SJSA1 (cell line): ENCODE data around the gene SLC12A3. TPM values are rescaled to one million over a fixed set of nuclear protein-coding genes. Genes with fewer than 3 reads are reported as not detected.
"Not testable (repeated sequence)": the region's sequence is repeated elsewhere in the genome, so short reads cannot be mapped to it uniquely, and the experiment has no call there.

Experiments
- DNase-seq, 2 experiments: peaks; one replicate each; pipeline ENCODE4 v3.0.0-alpha.2; 2015 to 2020; ENCODE audit warnings: low spot score in 2 of 2, low read depth in 1 of 2
- H3K27ac ChIP-seq: fragments of 250-450 bp; sonication (Bioruptor Pico); 2 replicates; pipeline ENCODE4 v1.5.1; 2020; ENCODE audit warnings: mild to moderate bottlenecking, moderate library complexity
- H3K27me3 ChIP-seq: fragments of 250-450 bp; sonication (Bioruptor Pico); replicated peaks from 2 replicates; pipeline ENCODE4 v1.5.1; 2020; ENCODE audit warnings: mild to moderate bottlenecking, moderate library complexity
- H3K36me3 ChIP-seq: fragments of 250-450 bp; sonication (Bioruptor Pico); 2 replicates; pipeline ENCODE4 v1.5.1; 2020; ENCODE audit warnings: mild to moderate bottlenecking
- H3K4me1 ChIP-seq: fragments of 250-450 bp; sonication (Bioruptor Pico); replicated peaks from 2 replicates; pipeline ENCODE4 v1.6.1; 2021; ENCODE audit warnings: mild to moderate bottlenecking
- H3K4me3 ChIP-seq: fragments of 250-450 bp; sonication (Bioruptor Pico); 2 replicates; pipeline ENCODE4 v1.5.1; 2020; ENCODE audit warnings: mild to moderate bottlenecking
- H3K9me3 ChIP-seq: fragments of 250-450 bp; sonication (Bioruptor Pico); replicated peaks from 2 replicates; pipeline ENCODE4 v1.5.1; 2020; ENCODE audit warnings: mild to moderate bottlenecking
- total RNA-seq: library from RNA; depleted of rRNA; stranded (reverse); fragments of >200 nt; shearing (Covaris generic); gene quantifications from 2 replicates; pipeline ENCODE4 v1.2.3, GENCODE V29; 2014

SLC12A3 gene
- total RNA-seq, 1 experiment from 2014 or later, result not detected

GRCh38 chr16:56882077-56882800 lies 17.2 kb downstream of the SLC12A3 start:
- H3K27me3 ChIP-seq, result no peaks in the 10 kb centered on the region
- no peak overlapping the region for H3K27ac ChIP-seq
- no peak overlapping the region for H3K4me3 ChIP-seq
- H3K9me3 ChIP-seq, result no peaks in the 10 kb centered on the region
- no peaks in the 10 kb centered on the region for H3K4me1 ChIP-seq
- DNase-seq, result no peak
- H3K36me3 ChIP-seq, result no peaks in the 10 kb centered on the region

- DNase-seq, result no peak
- H3K4me1 ChIP-seq, result no peaks in the 10 kb centered on the region
- H3K27ac ChIP-seq, result no peak overlapping the region
- no peaks in the 10 kb centered on the region for H3K27me3 ChIP-seq
- H3K36me3 ChIP-seq, result no peaks in the 10 kb centered on the region
- H3K4me3 ChIP-seq, result no peak overlapping the region
- H3K9me3 ChIP-seq, result no peaks in the 10 kb centered on the region
These were observed 18.6 kb downstream of the SLC12A3 start for GRCh38 chr16:56883586-56883985.

- no peaks in the 10 kb centered on the region for H3K9me3 ChIP-seq
- no peaks in the 10 kb centered on the region for H3K27me3 ChIP-seq
- no peaks in the 10 kb centered on the region for H3K36me3 ChIP-seq
- H3K4me1 ChIP-seq, result no peaks in the 10 kb centered on the region
- H3K4me3 ChIP-seq, result no peak overlapping the region
- no peak for DNase-seq
- no peak overlapping the region for H3K27ac ChIP-seq
These were observed 19.1 kb downstream of the SLC12A3 start for GRCh38 chr16:56884026-56884582.

GRCh38 chr16:56884929-56885328 lies 19.9 kb downstream of the SLC12A3 start:
- H3K27me3 ChIP-seq, H3K4me3 ChIP-seq, H3K27ac ChIP-seq, H3K4me1 ChIP-seq, H3K9me3 ChIP-seq, H3K36me3 ChIP-seq, DNase-seq: not testable (repeated sequence)

- no peaks in the 10 kb centered on the region for H3K4me1 ChIP-seq
- DNase-seq, result no peak
- no peaks in the 10 kb centered on the region for H3K36me3 ChIP-seq
- H3K27me3 ChIP-seq, result no peaks in the 10 kb centered on the region
- H3K9me3 ChIP-seq, result no peaks in the 10 kb centered on the region
- H3K4me3 ChIP-seq, result no peak overlapping the region
- H3K27ac ChIP-seq, result no peak overlapping the region
These were observed 20.6 kb downstream of the SLC12A3 start for GRCh38 chr16:56885446-56886162.

GRCh38 chr16:56886296-56886695 lies 21.3 kb downstream of the SLC12A3 start:
- Histone ChIP-seq H3K9me3 (no peaks in the 10 kb centered on the region), H3K27me3 (no peaks in the 10 kb centered on the region), H3K4me3 (no peak overlapping the region), H3K4me1 (no peaks in the 10 kb centered on the region), H3K27ac (no peak overlapping the region), H3K36me3 (no peaks in the 10 kb centered on the region)
- DNase-seq, result no peak

GRCh38 chr16:56886826-56887225 lies 21.8 kb downstream of the SLC12A3 start:
- Histone ChIP-seq H3K4me1 (no peaks in the 10 kb centered on the region), H3K27me3 (no peaks in the 10 kb centered on the region), H3K27ac (no peak overlapping the region), H3K9me3 (no peaks in the 10 kb centered on the region), H3K36me3 (no peaks in the 10 kb centered on the region), H3K4me3 (no peak overlapping the region)
- DNase-seq, result no peak

GRCh38 chr16:56888806-56889205 lies 23.8 kb downstream of the SLC12A3 start:
- no peak for DNase-seq
- Histone ChIP-seq H3K4me1 (no peaks in the 10 kb centered on the region), H3K27me3 (no peaks in the 10 kb centered on the region), H3K9me3 (no peaks in the 10 kb centered on the region), H3K4me3 (no peak overlapping the region), H3K27ac (no peak overlapping the region), H3K36me3 (no peaks in the 10 kb centered on the region)

GRCh38 chr16:56889206-56889605 lies 24.2 kb downstream of the SLC12A3 start:
- H3K27ac ChIP-seq, result no peak overlapping the region
- no peaks in the 10 kb centered on the region for H3K4me1 ChIP-seq
- H3K4me3 ChIP-seq, result no peak overlapping the region
- H3K27me3 ChIP-seq, result no peaks in the 10 kb centered on the region
- DNase-seq, result no peak
- H3K9me3 ChIP-seq, result no peaks in the 10 kb centered on the region
- no peaks in the 10 kb centered on the region for H3K36me3 ChIP-seq

- Histone ChIP-seq H3K27ac (no peak overlapping the region), H3K4me1 (no peaks in the 10 kb centered on the region), H3K27me3 (no peaks in the 10 kb centered on the region), H3K4me3 (no peak overlapping the region), H3K36me3 (no peaks in the 10 kb centered on the region), H3K9me3 (no peaks in the 10 kb centered on the region)
- DNase-seq, result no peak
These were observed 26.7 kb downstream of the SLC12A3 start for GRCh38 chr16:56891685-56892084.

GRCh38 chr16:56892705-56893104 lies 27.7 kb downstream of the SLC12A3 start:
- Histone ChIP-seq H3K36me3 (no peaks in the 10 kb centered on the region), H3K9me3 (no peaks in the 10 kb centered on the region), H3K4me3 (no peak overlapping the region), H3K27me3 (no peaks in the 10 kb centered on the region), H3K4me1 (no peaks in the 10 kb centered on the region), H3K27ac (no peak overlapping the region)
- no peak for DNase-seq

- Histone ChIP-seq H3K4me3 (no peak overlapping the region), H3K27me3 (no peaks in the 10 kb centered on the region), H3K27ac (no peak overlapping the region), H3K36me3 (no peaks in the 10 kb centered on the region), H3K9me3 (no peaks in the 10 kb centered on the region), H3K4me1 (no peaks in the 10 kb centered on the region)
- DNase-seq, result no peak
These were observed 29.4 kb downstream of the SLC12A3 start for GRCh38 chr16:56894331-56894917.

- H3K4me3 ChIP-seq, result no peak overlapping the region
- no peak for DNase-seq
- H3K27me3 ChIP-seq, result no peaks in the 10 kb centered on the region
- H3K27ac ChIP-seq, result no peak overlapping the region
- no peaks in the 10 kb centered on the region for H3K36me3 ChIP-seq
- no peaks in the 10 kb centered on the region for H3K4me1 ChIP-seq
- no peaks in the 10 kb centered on the region for H3K9me3 ChIP-seq
These were observed 30.8 kb downstream of the SLC12A3 start for GRCh38 chr16:56895813-56896212.

GRCh38 chr16:56896244-56896643 lies 31.2 kb downstream of the SLC12A3 start:
- H3K27ac ChIP-seq, result no peak overlapping the region
- H3K4me1 ChIP-seq, result no peaks in the 10 kb centered on the region
- no peak overlapping the region for H3K4me3 ChIP-seq
- no peaks in the 10 kb centered on the region for H3K27me3 ChIP-seq
- no peaks in the 10 kb centered on the region for H3K9me3 ChIP-seq
- H3K36me3 ChIP-seq, result no peaks in the 10 kb centered on the region
- DNase-seq, result no peak
